Measurements from ENCODE around the gene DLX1.

DLX1 gene

GRCh38 chr2:172093416-172094293 lies 8.3 kb downstream of the DLX1 start:
- peak overlapping the region; percentile 14 to 70 for H3K4me3 ChIP-seq (ENCODE audit: low read depth in 1 of 2, low read length in 1 of 2)
- TF ChIP-seq CTCF (IDR thresholded peaks at IDR 0.05), result no peak
- peaks cover 40 to 59% of the 10 kb centered on the region in 2 experiments for H3K4me1 ChIP-seq (ENCODE audit: control insufficient read depth in 1 of 2, insufficient read depth in 1 of 2, low read depth in 1 of 2, low read length in 1 of 2)
- H3K36me3 ChIP-seq, result no peaks in the 10 kb centered on the region
- H3K9me3 ChIP-seq, result no peaks in the 10 kb centered on the region
- no peak overlapping the region for H3K27ac ChIP-seq
- peaks cover 100% of the 10 kb centered on the region for H3K27me3 ChIP-seq

GRCh38 chr2:172094294-172095145 lies 9.2 kb downstream of the DLX1 start:
- Histone ChIP-seq H3K27ac (no peak overlapping the region), H3K27me3 (peaks cover 100% of the 10 kb centered on the region)

GRCh38 chr2:172095146-172095904 lies 10.0 kb downstream of the DLX1 start:
- peak overlapping the region; percentile 10 for H3K27ac ChIP-seq
- peaks cover 56 to 68% of the 10 kb centered on the region in 2 experiments for H3K4me1 ChIP-seq (ENCODE audit: control insufficient read depth in 1 of 2, insufficient read depth in 1 of 2, low read depth in 1 of 2, low read length in 1 of 2)
- H3K4me3 ChIP-seq (ENCODE audit: low read depth in 1 of 2, low read length in 1 of 2), result peak overlapping the region; percentile 59 to 70
- H3K27me3 ChIP-seq, result peaks cover 100% of the 10 kb centered on the region
- no peaks in the 10 kb centered on the region for H3K9me3 ChIP-seq
- H3K36me3 ChIP-seq, result no peaks in the 10 kb centered on the region
- no peak for TF ChIP-seq CTCF (IDR thresholded peaks at IDR 0.05)

More at GRCh38 chr2:172094294-172095145, 9.2 kb downstream of the DLX1 start:
- Histone ChIP-seq H3K4me1 (ENCODE audit: control insufficient read depth in 1 of 2, insufficient read depth in 1 of 2, low read depth in 1 of 2, low read length in 1 of 2) (peaks cover 49 to 64% of the 10 kb centered on the region in 2 experiments), H3K36me3 (no peaks in the 10 kb centered on the region), H3K4me3 (ENCODE audit: low read depth in 1 of 2, low read length in 1 of 2) (peak overlapping the region; percentile 59 to 70), H3K9me3 (no peaks in the 10 kb centered on the region)
- TF ChIP-seq CTCF (IDR thresholded peaks at IDR 0.05), result no peak

- peaks cover 64 to 68% of the 10 kb centered on the region in 2 experiments for H3K4me1 ChIP-seq (ENCODE audit: control insufficient read depth in 1 of 2, insufficient read depth in 1 of 2, low read depth in 1 of 2, low read length in 1 of 2)
- H3K36me3 ChIP-seq, result no peaks in the 10 kb centered on the region
- H3K27me3 ChIP-seq, result peaks cover 100% of the 10 kb centered on the region
- peak overlapping the region in 1 of 2 experiments; percentile 70 for H3K4me3 ChIP-seq (ENCODE audit: low read depth in 1 of 2, low read length in 1 of 2)
- no peak overlapping the region for H3K27ac ChIP-seq
- no peak for TF ChIP-seq CTCF (IDR thresholded peaks at IDR 0.05)
- H3K9me3 ChIP-seq, result no peaks in the 10 kb centered on the region
Observed at GRCh38 chr2:172095905-172096625, 10.8 kb downstream of the DLX1 start.
